Measurements from ENCODE around the gene ARHGEF28. TPM values are rescaled to one million over a fixed set of nuclear protein-coding genes. Genes with fewer than 3 reads are reported as not detected.

Gene ARHGEF28
- total RNA-seq, 1 experiment from 2014 or later = 6.1 TPM

GRCh38 chr5:73793911-73794310, 167.9 kb downstream of the ARHGEF28 start:
- H4K20me1 ChIP-seq (ENCODE audit: insufficient read depth) = no peaks in the 10 kb centered on the region
- no peak overlapping the region for H3K9ac ChIP-seq (ENCODE audit: low read length)
- H3K27me3 ChIP-seq (ENCODE audit: insufficient read depth, low read length) = no peaks in the 10 kb centered on the region
- no peaks in the 10 kb centered on the region for H3K79me2 ChIP-seq (ENCODE audit: insufficient read depth, low read length)
- intact Hi-C loops (cut with micrococcal nuclease) = loop anchor here (5.0 kb wide), 1 partner anchor 872 kb away; no protein-coding TSS in a partner anchor
- no peaks in the 10 kb centered on the region for H3K36me3 ChIP-seq (ENCODE audit: control insufficient read depth in 1 of 2, insufficient read depth in 2 of 2, low read length in 2 of 2)
- no peak overlapping the region for H2AFZ ChIP-seq (ENCODE audit: low read depth, low read length, poor library complexity, severe bottlenecking)
- H3K9me2 ChIP-seq (ENCODE audit: insufficient read depth) = no peaks in the 10 kb centered on the region
- H3K4me1 ChIP-seq (ENCODE audit: control insufficient read depth in 1 of 2, insufficient read depth in 2 of 2, low read length in 2 of 2) = no peaks in the 10 kb centered on the region
- DNase-seq (ENCODE audit: low read depth, low spot score) (no peak), ATAC-seq (no peak)
- ChIA-PET RAD21 (ENCODE audit: low non-redundant PET in 1 of 2, low total read pairs in 2 of 2, uncharacterized antibody in 2 of 2, unreplicated experiment in 2 of 2) (no interaction called here), POLR2A (no interaction called here), CTCF (interaction anchor here (1.0 to 5.0 kb wide), 4 partner anchors 22 to 203 kb away, joined by 3 to 112 read pairs (median 6); no protein-coding TSS in a partner anchor)
- no peak overlapping the region for H3K4me3 ChIP-seq (replicated peaks in 1 of 2; ENCODE audit: low read depth in 1 of 2, low read length in 2 of 2)
- no peaks in the 10 kb centered on the region for H3K9me3 ChIP-seq (ENCODE audit: control insufficient read depth in 1 of 2, insufficient read depth in 1 of 2, low read depth in 1 of 2, low read length in 2 of 2)
- TF ChIP-seq MAX (IDR thresholded peaks at IDR 0.05) = no peak
- TF ChIP-seq SRF (IDR thresholded peaks at IDR 0.05; ENCODE audit: low read depth) = no peak
- no peak for TF ChIP-seq ELF1 (IDR thresholded peaks at IDR 0.05; ENCODE audit: borderline replicate concordance, low read depth)
- TF ChIP-seq CBX3 (IDR thresholded peaks at IDR 0.05; ENCODE audit: low read depth) = no peak
- no peak for TF ChIP-seq TCF7L2 (IDR thresholded peaks at IDR 0.05; ENCODE audit: borderline replicate concordance, extremely low read depth, insufficient read depth, insufficient read length)
- no peak for TF ChIP-seq ZFX (IDR thresholded peaks at IDR 0.05)
- TF ChIP-seq YY1 (IDR thresholded peaks at IDR 0.05; ENCODE audit: extremely low read depth, insufficient replicate concordance, low read depth, low read length) = no peak
- TF ChIP-seq CTCF (IDR thresholded peaks at IDR 0.05 in 2 of 3, conservative IDR thresholded peaks at IDR 0.05 in 1 of 3; ENCODE audit: borderline replicate concordance in 1 of 3, insufficient read depth in 1 of 3, low read depth in 2 of 3, low read length in 2 of 3) = no peak
- no peak for TF ChIP-seq CEBPB (IDR thresholded peaks at IDR 0.05; ENCODE audit: low read depth)
- no peak for TF ChIP-seq ATF3 (IDR thresholded peaks at IDR 0.05)
- no peak overlapping the region for H3K4me2 ChIP-seq (ENCODE audit: low read length)
- no TSS peak for BruUV-seq (replicated peaks)
- no peak overlapping the region for H3K27ac ChIP-seq (ENCODE audit: low read depth, low read length)
